Activated T-helper 1 cell treated with anti-CD3 and anti-CD28 coated beads, Interleukin-2, amount 50 U/mL, for 16 hours (primary cell): ENCODE results near the gene KCNQ1OT1.

Source experiments
- DNase-seq, 2 donors: peaks; one replicate each; pipeline ENCODE4 v3.0.0-alpha.2; 2020; ENCODE audit warnings: low read depth in 1 of 2, low spot score in 1 of 2

KCNQ1OT1 gene

DNA sequence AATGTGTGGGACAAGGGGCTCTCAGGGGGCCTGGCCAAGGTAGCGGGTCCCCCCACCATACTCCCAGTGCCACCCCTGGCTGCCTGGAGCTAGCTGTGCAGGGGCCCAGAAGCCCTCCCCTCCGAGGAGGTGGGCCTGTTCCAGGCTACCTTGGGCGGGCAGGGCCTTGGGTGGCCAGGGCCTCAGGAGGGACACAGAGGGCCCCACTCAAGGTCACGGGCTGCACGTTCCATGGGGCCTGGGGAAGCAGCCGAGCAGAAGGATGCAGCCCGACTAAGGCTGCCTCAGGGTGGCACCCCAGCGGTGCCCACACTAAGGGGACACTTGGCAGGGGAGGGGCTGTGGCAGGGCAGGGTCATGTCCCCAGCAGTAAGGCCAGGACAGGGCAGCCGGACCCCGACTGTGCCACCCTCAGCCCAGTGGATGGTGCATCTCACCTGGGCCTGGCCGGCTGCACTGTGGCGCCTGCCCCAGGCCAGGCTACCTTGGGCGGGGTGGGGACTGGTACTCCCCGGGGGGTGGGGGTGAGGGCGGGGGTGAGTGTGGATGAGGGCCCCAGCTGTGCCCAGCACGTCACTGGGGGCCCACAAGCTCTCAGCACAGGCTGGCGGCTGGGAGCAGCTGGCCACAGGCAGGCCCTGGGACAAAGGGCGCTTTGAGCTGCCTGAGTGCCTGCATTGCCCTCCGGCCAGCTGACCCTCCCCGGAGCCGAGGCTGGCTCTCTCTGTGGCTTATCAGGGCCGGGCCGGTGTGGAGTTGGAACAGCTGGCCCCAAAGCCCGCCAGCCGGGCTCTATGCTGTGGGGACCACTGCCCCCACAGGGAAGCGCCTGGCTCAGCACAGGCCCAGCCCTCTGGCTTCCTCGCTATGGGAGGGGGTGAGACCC lies 137.9 kb downstream of the KCNQ1OT1 start:
- DNase-seq: no peak

DNA sequence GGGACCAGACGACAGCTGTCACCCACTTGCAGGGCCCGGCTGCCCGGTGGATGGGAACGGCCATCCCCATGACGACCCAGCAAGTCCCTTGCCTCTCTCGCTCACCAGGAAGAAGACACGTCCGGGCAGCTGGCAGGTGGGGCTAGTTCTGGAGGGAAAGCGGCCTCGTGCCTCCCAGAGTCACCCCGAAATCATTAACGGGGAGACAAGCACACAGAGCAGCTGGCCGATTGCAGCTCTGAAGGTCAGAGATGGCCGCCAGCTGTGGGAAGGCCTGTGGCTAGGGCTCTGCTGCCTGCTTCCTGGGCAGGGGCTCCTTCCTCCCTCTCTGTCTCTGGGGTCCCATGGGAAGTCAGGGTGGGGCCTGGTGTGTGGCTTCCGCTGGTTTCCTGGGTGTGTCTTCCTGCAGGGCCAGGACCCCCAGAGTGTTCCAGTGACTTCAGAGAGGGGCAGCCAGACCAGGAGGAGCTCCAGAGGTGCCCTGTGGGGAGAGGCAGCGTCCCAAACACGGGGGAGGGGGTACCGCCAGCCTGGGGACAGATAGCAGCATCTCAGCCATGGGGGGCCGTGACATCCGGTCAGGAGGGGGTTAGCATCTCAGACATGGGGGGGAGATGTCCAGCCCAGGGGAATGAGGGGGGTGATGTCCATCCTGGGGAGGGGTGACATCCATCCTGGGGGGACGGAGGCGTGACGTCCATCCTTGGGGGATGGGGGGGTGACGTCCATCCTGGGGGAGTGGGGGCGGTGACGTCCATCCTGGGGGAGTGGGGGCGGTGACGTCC lies 140.1 kb downstream of the KCNQ1OT1 start:
- no peak for DNase-seq

DNA sequence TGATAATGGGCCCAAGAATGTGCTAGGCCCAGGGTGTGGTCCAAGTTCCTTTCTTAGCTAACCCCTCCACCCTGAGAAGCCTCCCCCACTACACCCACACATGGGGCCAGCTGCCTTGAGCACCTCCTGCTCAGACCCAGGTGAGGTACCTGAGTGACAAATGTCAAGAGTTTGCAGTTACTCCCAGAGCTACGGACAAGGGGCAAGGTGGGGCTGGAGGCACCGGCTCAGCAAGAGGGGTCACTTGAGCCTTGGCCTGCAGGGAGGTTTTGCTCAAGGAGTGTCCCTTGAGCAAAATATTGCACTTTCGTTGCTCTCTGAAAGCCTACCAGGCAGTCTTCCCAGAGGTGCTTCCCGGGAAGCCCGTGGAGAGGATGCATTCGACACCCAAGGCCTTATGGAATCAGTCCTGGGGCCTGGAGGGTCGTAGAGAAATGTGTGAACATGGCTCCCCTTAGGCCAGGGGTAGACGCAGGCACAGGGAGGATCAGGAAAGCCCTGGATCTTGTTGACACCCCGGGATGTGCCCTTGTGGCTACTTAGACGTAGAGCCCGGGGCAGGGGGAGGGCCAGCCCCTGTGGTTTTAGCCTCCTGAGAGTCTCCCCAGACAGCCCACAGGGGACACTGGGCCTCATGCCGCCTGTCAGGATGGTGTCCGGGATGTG lies 140.8 kb downstream of the KCNQ1OT1 start:
- DNase-seq: no peak

DNA sequence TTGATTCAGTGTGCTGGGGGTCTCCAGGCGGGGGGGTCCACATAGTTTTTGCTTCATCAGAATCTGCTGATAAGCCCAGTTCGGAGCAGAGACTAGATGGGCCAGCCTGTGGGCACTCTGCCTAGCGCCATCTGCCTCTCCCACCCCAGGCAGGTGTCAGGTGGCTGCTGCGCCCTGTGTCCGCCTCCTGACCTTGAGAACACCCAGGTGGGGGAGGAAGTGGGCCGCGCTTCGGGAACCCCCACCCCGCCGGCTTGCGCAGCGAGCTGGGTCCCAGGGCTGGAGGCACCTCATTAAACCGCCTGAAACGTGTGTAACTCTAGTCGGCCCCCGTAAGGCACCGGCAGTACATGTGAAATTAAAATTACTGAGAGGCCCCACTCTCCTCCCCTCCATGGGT lies 141.4 kb downstream of the KCNQ1OT1 start:
- DNase-seq: no peak
